Stimulated activated naive CD4-positive, alpha-beta T cell treated with Interleukin-2 at 50 U/mL for 16 hours (primary cell): Measurements from ENCODE around the gene UBE2R2.
"Not testable (repeated sequence)": the region's sequence is repeated elsewhere in the genome, so short reads cannot be mapped to it uniquely, and the experiment has no call there.

ENCODE experiments used
- DNase-seq: peaks from one replicate; lab custom pipeline; 2025; lab: John Stamatoyannopoulos, UW

Gene UBE2R2

DNA sequence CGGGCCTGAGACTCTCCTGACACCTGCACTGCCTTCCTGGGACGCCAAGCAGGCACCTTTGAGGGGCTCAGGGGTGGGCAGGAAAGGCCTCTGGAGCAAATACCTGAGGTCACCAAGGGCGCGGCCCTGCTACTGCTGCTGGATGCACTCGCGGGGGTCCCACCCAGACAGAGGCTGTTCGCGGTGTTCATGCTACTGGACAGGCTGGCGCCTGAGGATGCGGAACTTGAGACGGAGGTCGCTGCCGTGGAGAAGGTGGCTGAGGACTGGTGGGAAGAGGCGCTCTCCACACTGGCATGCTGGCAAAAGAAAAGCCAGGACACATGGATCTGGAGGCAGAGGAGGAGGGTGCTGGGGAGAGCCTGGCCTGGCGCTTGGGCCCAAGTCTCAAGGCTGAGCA lies 110.7 kb downstream of the UBE2R2 start:
- DNase-seq = no peak

GRCh38 chr9:33931326-33931725 lies 114.4 kb downstream of the UBE2R2 start:
- DNase-seq = no peak

GRCh38 chr9:33932078-33932807 lies 115.3 kb downstream of the UBE2R2 start:
- no peak for DNase-seq

DNA sequence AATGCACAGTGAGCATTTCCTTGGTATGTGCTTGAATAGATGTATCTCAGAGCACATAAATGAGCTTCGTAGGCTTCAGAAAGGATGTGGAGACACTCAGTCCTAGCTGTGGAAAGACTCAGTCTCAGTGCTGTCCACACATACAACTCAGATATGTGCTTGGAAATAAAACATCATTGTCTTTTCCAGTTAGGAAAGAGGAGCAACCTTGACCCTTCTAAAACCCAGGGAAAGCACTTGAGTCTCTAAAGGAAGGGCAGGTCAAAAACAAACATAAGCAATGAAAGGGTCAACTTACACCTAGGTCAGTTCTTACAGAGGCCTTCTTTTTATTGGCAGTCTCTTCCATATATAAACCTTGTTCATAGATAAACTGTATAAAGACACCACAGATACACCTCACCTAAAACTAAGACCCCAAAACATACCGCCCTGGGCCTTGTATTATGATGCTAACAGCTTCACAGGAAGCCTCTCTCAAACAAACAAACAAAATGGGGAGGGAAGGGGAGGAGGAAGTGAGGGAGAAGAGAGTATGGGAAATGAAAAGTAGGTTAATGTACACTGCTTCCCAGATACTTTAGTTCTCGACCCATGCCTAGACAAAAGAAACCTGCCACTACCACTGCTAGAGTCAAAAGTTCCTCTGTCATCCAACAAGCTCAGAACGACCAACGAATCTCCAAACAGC lies 117.4 kb downstream of the UBE2R2 start:
- no peak for DNase-seq

- DNase-seq = no peak
These were observed 123.2 kb downstream of the UBE2R2 start for GRCh38 chr9:33939924-33940874.

- no peak for DNase-seq
These were observed 125.6 kb downstream of the UBE2R2 start for GRCh38 chr9:33942471-33943083.

DNA sequence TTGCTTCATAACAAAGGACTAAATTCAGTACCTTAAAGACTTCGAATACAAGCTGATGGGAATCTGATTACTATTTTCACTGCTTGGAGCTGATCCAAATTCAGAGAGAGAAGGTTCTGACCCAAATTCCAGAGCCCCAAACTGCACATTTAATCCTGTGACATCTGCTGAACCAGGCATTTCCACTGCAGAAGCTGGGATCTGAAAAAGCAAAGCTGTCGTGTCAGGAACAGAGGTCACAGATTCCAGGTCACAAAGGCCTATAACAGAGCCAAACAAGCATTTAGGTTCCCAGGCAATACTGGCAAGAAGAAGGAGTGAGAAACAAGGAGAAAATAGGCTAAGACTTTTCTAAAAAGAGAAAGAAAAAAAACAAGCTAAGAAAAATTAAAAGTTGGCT lies 126.4 kb downstream of the UBE2R2 start:
- DNase-seq = no peak

DNA sequence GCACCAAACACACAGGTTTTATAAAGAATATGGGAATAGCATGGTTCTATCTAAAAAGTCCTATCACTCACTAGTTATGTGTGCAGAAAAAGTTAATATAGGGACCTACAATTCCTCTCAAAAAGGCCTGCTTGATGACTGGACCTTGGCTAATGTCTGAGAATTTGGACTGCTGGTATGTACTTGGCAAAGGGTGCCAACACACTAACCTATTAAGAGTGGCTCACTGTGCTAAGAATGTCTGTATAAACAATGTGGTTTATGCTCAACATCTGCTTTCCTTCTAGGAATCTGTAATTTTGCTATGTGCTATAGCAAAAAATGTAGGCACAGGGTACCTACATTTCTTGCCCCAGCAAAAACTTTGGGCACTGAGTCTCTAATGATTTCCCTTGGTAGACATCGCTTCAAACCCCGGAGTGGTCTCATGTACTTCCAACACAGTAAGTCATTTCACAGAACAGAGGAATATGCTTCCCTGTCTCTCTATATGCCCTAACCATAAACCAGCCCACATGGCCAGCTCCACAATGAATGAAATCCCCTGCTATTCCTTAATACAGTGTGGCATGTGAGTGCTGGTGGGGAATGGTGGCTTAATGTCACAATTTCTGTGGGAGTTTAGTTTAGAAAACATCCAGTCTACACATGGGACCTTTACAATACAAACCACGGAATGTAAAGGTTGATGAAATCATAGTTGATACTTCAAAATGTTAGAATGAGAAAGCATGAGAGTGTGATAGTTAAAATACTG lies 130.0 kb downstream of the UBE2R2 start:
- DNase-seq = no peak

DNA sequence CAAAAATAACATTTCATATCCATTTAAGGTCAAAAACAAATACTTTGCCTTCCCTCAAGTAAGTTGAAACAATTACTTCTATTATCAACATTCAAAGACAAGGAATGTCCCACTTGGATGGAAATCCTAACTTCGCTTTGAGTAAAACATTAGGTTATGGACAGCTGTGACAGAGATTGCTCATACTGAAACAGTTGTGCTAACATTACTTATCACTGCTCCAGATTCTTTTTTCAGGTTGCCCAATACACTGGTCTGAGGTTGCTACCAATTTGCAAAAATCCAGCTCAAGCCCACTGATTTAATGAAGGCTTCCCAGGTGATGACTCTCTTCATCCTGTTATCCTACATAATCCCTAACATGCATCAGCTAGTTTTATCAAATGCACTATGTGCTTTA lies 133.4 kb downstream of the UBE2R2 start:
- no peak for DNase-seq

GRCh38 chr9:33952066-33952465 lies 135.1 kb downstream of the UBE2R2 start:
- DNase-seq = no peak

DNA sequence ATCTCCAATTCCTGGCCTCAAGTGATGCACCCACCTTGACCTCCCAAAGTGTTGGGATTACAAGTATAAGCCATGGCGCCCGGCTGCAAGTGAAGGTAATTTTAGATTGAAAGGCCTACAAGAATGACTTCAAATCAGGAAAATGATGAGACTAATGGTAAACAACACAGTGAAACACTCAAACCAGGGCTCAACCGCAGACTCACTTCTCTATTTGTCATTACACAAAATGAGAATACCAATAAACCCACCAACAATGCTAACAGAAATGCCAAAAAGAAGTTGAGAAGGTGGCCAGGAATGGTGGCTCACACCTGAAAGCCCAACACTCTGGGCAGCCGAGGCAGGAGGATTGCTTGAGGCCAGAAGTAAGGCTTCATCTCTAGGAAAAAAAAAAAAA lies 139.6 kb downstream of the UBE2R2 start:
- DNase-seq = no peak

DNA sequence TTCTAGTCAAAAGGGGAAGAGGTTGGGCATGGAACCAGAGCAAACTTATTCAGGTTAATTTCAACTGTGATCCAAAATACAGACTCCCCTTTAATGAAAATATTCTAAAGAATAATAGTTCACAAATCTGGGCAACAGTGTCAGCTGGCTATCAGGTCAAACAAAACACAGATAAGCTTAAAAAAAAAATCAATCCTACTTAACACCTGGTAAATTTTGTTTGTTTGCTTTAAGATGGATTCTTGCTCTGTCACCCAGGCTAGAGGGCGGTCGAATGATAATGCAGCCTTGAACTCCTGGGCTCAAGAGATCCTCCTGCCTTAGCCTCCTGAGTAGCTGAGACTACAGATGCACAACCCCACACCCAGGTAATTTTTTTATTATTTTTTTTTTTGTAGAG lies 142.8 kb downstream of the UBE2R2 start:
- no peak for DNase-seq

GRCh38 chr9:33962468-33962867 lies 145.5 kb downstream of the UBE2R2 start:
- DNase-seq = not testable (repeated sequence)

- no peak for DNase-seq
These were observed 147.3 kb downstream of the UBE2R2 start for GRCh38 chr9:33964086-33964768.
